A673 (cell line): Measurements from ENCODE around the gene ZBTB44. TPM values are rescaled to one million over a fixed set of nuclear protein-coding genes. Genes with fewer than 3 reads are reported as not detected.

ENCODE experiments used
- BruUV-seq: library from RNA; stranded (reverse); fragments of 400-500 nt; replicated peaks from 2 replicates; lab custom pipeline; 2021; lab: Mats Ljungman, UMichigan
- CTCF ChIA-PET: fragments of 300-600 bp; sonication (Branson Sonifier 250); formaldehyde crosslinking; loops from one replicate; lab custom pipeline; 2022; ENCODE audit warnings: antibody characterized with exemption; lab: Charles Lee
- POLR2A ChIA-PET: fragments of 300-600 bp; sonication (Branson Sonifier 250); formaldehyde crosslinking; loops from one replicate; lab custom pipeline; 2022; ENCODE audit warnings: antibody characterized with exemption; ENCODE audit not compliant: low non-redundant PET; lab: Charles Lee
- DNase-seq: peaks from one replicate; pipeline ENCODE4 v3.0.0-alpha.2; 2015; ENCODE audit warnings: low spot score
- H3K27ac ChIP-seq: fragments of 200-600 bp; sonication (generic); 2 replicates; pipeline ENCODE4 v1.5.1; 2016; ENCODE audit warnings: mixed run types, low read depth, mild to moderate bottlenecking, mixed read lengths, antibody characterized with exemption, low read length; ENCODE audit not compliant: poor library complexity, severe bottlenecking
- H3K27me3 ChIP-seq: fragments of 200-600 bp; sonication (generic); replicated peaks from 2 replicates; pipeline ENCODE4 v1.6.1; 2017; ENCODE audit warnings: mixed run types, low read depth, mild to moderate bottlenecking, mixed read lengths, antibody characterized with exemption, low read length; ENCODE audit not compliant: insufficient read depth, poor library complexity
- H3K36me3 ChIP-seq: fragments of 200-600 bp; sonication (generic); 2 replicates; pipeline ENCODE4 v1.6.1; 2016; ENCODE audit warnings: mixed run types, mild to moderate bottlenecking, mixed read lengths, antibody characterized with exemption, low read length; ENCODE audit not compliant: insufficient read depth, poor library complexity, severe bottlenecking
- H3K4me1 ChIP-seq: fragments of 200-600 bp; sonication (generic); 2 replicates; pipeline ENCODE4 v1.6.1; 2017; ENCODE audit warnings: mixed run types, mild to moderate bottlenecking, mixed read lengths, antibody characterized with exemption, low read length; ENCODE audit not compliant: insufficient read depth, poor library complexity, severe bottlenecking
- H3K4me3 ChIP-seq: fragments of 200-600 bp; sonication (generic); 2 replicates; pipeline ENCODE4 v1.5.1; 2016; ENCODE audit warnings: low read depth, mixed run types, mild to moderate bottlenecking, mixed read lengths, low read length; ENCODE audit not compliant: poor library complexity, severe bottlenecking
- H3K9me3 ChIP-seq: fragments of 200-600 bp; sonication (generic); 2 replicates; pipeline ENCODE4 v1.6.1; 2016; ENCODE audit warnings: mixed run types, low read depth, mild to moderate bottlenecking, mixed read lengths, antibody characterized with exemption, low read length; ENCODE audit not compliant: poor library complexity, severe bottlenecking
- CTCF ChIP-seq: fragments of 300-800, 200-600 bp; sonication (generic); conservative IDR thresholded peaks from 2 replicates; pipeline ENCODE4 v1.5.1; 2017; ENCODE audit warnings: low read depth, mild to moderate bottlenecking, antibody characterized with exemption, low read length, moderate library complexity, mixed read lengths
- EZH2 ChIP-seq: fragments of 200-600 bp; sonication (generic); IDR thresholded peaks from 2 replicates; pipeline ENCODE4 v1.6.1; 2017; ENCODE audit warnings: borderline replicate concordance, low read depth, mild to moderate bottlenecking, mixed read lengths, antibody characterized with exemption, low read length; ENCODE audit not compliant: poor library complexity, severe bottlenecking
- intact Hi-C: fragments of 100-400 bp; cut with micrococcal nuclease; formaldehyde crosslinking; loops from one replicate; pipeline ENCODE4 v1.10.0; 2022; ENCODE audit not compliant: unreplicated experiment
- total RNA-seq: library from RNA; stranded (reverse); gene quantifications from 2 replicates; pipeline ENCODE4 v1.2.3, GENCODE V29; 2021

Gene ZBTB44
- total RNA-seq, 1 experiment from 2014 or later, result 37.0 TPM

- H3K4me3 ChIP-seq, result no peak overlapping the region
- H3K9me3 ChIP-seq, result no peaks in the 10 kb centered on the region
- no peak overlapping the region for H3K27ac ChIP-seq
- DNase-seq, result no peak
- no peak for TF ChIP-seq EZH2
- no peak for TF ChIP-seq CTCF
- BruUV-seq, result no TSS peak
- intact Hi-C loops, result loop anchor here (5.0 to 10.0 kb wide), 2 partner anchors 290 to 682 kb away; no protein-coding TSS in a partner anchor
- CTCF ChIA-PET, result interaction anchor here (0.7 to 1.6 kb wide), 11 partner anchors 18 to 704 kb away, joined by 3 to 23 read pairs (median 3); partner anchors contain the start of genes ADAMTS8 and SNX19
- POLR2A ChIA-PET, result no interaction called here
- no peaks in the 10 kb centered on the region for H3K36me3 ChIP-seq
- H3K27me3 ChIP-seq, result no peaks in the 10 kb centered on the region
- no peaks in the 10 kb centered on the region for H3K4me1 ChIP-seq
Measured at GRCh38 chr11:130212431-130212961, 102.2 kb downstream of the ZBTB44 start.

- TF ChIP-seq CTCF (no peak), EZH2 (no peak)
- POLR2A ChIA-PET, result no interaction called here
- H3K27me3 ChIP-seq, result no peaks in the 10 kb centered on the region
- CTCF ChIA-PET, result interaction anchor here (1.6 kb wide), 1 partner anchor 216 kb away, joined by 5 read pairs; the partner anchor contains the start of gene ADAMTS8
- intact Hi-C loops, result loop anchor here (5.0 to 10.0 kb wide), 2 partner anchors 290 to 683 kb away; no protein-coding TSS in a partner anchor
- H3K27ac ChIP-seq, result no peak overlapping the region
- DNase-seq, result no peak
- H3K9me3 ChIP-seq, result no peaks in the 10 kb centered on the region
- H3K36me3 ChIP-seq, result no peaks in the 10 kb centered on the region
- no TSS peak for BruUV-seq
- no peaks in the 10 kb centered on the region for H3K4me1 ChIP-seq
- no peak overlapping the region for H3K4me3 ChIP-seq
Measured at GRCh38 chr11:130211781-130212401, 102.8 kb downstream of the ZBTB44 start.

DNA sequence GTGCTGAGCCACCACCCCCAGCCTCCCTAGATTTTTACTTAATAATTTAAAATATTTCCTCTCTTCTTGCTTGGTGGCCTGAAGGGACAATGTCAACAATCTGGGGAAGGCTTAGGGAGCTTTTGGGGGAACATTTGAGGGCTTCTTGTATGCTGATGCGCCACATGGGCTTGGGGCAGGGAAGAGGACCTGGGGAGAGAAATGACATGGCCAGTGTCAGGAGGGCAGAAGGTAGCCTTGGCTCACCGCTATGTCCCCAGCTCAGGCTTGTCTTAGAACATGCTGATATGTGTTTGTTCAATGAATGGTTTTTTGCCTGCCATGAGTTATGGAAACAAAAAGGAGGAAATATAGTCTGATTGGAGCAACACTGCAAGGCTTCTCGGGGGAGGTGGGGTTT lies 103.6 kb downstream of the ZBTB44 start:
- BruUV-seq, result no TSS peak
- Histone ChIP-seq H3K4me1 (no peaks in the 10 kb centered on the region), H3K9me3 (no peaks in the 10 kb centered on the region), H3K36me3 (no peaks in the 10 kb centered on the region), H3K27me3 (no peaks in the 10 kb centered on the region), H3K4me3 (no peak overlapping the region), H3K27ac (no peak overlapping the region)
- POLR2A ChIA-PET, result no interaction called here
- intact Hi-C loops, result loop anchor here (5.0 to 10.0 kb wide), 2 partner anchors 289 to 684 kb away; no protein-coding TSS in a partner anchor
- TF ChIP-seq CTCF, result no peak
- no peak for TF ChIP-seq EZH2
- no peak for DNase-seq
- CTCF ChIA-PET, result no interaction called here
